ENCODE measurements around the gene HS2ST1.
"Not testable (repeated sequence)": the region's sequence is repeated elsewhere in the genome, so short reads cannot be mapped to it uniquely, and the experiment has no call there.

HS2ST1 gene

DNA sequence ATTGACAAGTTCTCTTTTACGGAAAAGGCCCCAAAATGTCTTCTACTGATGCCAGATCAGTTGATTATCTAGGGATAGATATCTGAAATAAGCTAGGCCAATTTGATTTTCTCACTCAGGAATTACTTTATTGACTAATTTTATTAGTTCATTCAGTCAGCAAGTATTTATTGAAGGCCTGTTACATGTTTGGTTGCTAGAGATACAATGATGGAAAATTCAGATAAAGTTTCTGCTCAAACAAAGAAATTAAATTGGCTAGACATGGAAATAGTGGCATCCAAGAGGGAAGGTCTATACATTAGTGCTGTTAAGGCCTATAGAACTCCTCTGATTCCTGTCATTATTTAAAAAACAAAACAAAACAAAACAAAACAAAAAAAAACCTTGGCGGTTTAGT is 56.5 kb downstream of the HS2ST1 start:
- DNase-seq (ENCODE audit: insufficient read length, low spot score): no peak
- FAIRE-seq: no peak
- no peak for TF ChIP-seq POLR2A (IDR thresholded peaks at IDR 0.05; ENCODE audit: low read depth, low read length)

DNA sequence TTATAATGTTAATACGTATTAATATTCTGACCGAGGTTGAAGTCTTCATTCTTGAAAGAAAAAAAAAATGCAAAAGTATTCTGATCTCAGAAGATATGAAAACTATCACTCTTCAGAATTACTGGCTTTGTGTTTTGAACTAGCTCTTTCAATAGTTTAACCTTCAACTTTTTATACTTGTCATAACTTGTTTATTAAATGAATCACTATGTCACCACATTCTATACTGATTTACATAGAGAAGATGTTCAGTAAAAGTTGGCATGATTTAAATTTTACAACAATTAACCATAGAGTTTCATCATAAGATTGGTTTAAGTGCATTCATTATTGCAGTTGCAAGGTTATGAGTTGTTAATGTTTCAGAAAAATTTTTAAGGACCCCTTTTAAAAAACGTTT is 57.3 kb downstream of the HS2ST1 start:
- peak; percentile 48 for FAIRE-seq
- DNase-seq (ENCODE audit: insufficient read length, low spot score): no peak
- no peak for TF ChIP-seq POLR2A (IDR thresholded peaks at IDR 0.05; ENCODE audit: low read depth, low read length)

DNA sequence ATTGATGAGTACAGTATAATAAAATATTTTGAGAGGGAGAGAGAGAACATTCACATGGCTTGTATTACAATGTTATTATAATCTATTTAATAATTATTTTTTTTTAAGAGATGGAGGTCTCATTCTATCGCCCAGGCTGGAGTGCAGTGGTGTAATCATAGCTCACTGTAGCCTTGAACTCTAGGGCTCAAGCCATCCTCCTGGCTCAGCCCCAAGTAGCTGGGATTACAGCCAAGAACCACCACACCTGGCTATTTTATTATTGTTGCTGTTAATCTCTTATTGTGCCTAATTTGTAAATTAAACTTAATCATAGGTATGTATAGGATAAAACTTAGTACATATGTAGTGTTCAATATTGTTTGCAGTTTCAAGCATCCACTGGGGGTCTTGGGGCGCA is 57.8 kb downstream of the HS2ST1 start:
- FAIRE-seq: no peak
- TF ChIP-seq POLR2A (IDR thresholded peaks at IDR 0.05; ENCODE audit: low read depth, low read length): no peak
- no peak for DNase-seq (ENCODE audit: insufficient read length, low spot score)

DNA sequence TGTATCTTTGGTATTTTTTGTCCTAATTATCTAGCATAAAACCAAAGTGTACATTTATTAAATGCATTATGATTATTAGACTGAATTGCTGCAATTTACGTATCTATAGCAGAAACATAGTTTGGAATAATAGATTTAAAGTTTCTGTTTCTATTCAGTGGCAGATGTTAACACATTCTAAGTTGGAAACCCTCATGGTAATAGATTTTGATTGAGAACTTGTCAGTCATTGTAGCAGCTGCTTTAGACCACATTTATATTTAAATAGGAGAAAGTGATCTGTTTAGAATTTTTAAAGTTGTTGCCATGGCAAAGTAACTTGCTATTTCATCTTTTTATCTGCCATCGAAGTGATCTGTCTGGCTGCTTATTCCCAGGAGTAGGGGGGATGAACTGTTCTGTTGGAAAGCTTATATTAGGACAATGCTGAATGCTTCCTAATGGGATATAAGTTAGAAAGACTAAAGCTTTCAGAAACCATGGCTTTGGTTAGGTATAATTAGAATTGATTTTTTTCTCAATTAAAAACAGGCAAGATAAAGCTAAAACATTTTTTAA is 61.6 kb downstream of the HS2ST1 start:
- DNase-seq (ENCODE audit: insufficient read length, low spot score): no peak
- TF ChIP-seq POLR2A (IDR thresholded peaks at IDR 0.05; ENCODE audit: low read depth, low read length): no peak
- no peak for FAIRE-seq

DNA sequence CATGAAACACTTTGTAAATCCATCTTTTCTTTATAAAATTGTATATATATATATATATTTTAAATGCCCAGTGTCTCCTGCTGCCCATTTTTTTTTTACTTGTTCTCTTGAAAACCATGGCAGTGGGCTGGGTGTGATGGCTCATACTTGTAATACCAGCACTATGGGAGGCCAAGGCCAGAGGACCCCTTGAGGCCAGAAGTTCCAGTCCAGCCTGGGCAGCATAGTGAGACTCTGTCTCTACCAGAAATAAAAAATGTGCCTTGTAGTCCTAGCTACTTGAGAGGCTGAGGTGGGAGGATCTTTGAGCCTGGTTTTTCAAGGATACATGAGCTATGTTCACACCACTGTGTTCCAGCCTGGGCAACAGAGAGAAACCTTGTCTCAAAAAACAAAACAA is 62.2 kb downstream of the HS2ST1 start:
- no peak for TF ChIP-seq POLR2A (IDR thresholded peaks at IDR 0.05; ENCODE audit: low read depth, low read length)
- FAIRE-seq: no peak
- DNase-seq (ENCODE audit: insufficient read length, low spot score): no peak

DNA sequence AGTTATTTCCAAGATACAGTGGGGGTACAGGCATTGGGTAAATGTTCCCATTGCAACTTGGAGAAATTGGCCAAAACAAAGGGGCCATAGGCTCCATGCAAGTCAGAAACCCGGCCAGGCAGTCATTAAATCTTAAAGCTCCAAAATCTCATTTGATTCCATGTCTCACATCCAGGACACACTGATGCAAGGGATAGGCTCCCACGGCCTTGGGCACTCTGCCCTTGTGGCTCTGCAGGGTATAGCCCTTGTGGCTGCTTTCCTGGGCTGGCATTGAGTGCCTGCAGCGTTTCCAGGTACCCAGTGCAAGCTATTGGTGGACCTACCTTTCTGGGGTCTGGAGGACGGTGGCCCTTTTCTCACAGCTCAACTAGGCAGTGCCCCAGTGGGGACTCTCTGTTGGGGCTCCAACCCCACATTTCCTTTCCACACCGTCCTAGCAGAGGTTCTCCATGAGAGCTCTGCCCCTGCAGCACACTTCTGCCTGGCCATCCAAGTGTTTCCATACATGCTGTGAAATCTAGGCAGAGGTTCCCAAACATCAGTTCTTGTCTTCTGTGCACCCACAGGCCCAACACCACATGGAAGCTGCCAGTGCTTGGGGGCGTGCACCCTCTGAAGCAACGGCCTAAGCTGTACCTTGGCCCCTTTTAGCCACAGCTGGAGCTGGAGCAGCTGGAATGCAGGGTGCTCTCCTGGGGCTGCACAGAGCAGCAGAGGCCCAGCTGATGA is 67.2 kb downstream of the HS2ST1 start:
- TF ChIP-seq POLR2A (IDR thresholded peaks at IDR 0.05; ENCODE audit: low read depth, low read length): no peak
- DNase-seq (ENCODE audit: insufficient read length, low spot score) (no peak), FAIRE-seq (no peak)

DNA sequence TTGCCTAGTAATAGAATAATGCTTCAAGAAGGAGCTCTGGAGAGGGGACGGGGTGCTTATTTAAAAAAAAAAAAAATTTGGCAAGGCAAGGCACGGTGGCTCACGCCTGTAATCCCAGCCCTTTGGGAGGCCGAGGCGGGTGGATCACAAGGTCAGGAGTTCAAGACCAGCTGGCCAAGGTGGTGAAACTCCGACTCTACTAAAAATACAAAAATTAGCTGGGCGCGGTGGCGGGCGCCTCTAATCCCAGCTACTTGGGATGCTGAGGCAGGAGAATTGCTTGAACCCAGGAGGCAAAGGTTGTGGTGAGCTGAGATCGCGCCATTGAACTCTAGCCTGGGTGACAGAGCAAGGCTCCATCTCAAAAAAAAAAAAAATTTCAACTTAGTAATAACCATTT is 69.2 kb downstream of the HS2ST1 start:
- not testable (repeated sequence) for FAIRE-seq

DNA sequence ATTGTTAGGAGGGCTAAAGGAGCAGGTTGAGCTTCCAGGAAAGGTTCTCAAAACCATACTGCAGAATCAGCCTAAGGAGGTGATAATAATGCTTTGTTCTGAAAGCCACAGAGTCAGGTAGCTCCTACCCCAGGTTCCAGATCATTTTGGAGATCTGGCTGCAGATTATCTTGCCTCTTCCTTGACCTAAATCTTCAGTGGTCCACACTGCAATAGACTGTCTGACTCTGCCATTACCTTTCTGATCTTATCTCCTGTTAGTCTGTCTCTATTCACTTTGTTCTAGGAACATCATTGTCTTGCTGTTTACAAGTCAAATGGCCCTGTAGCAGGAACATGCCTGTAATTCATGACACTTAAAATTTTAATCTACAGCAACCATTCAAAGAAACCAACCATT is 73.0 kb downstream of the HS2ST1 start:
- DNase-seq (ENCODE audit: insufficient read length, low spot score) (no peak), FAIRE-seq (peak; percentile 36)
- TF ChIP-seq POLR2A (IDR thresholded peaks at IDR 0.05; ENCODE audit: low read depth, low read length): no peak

More for the DNA sequence above, 69.2 kb downstream of the HS2ST1 start:
- DNase-seq (ENCODE audit: insufficient read length, low spot score): not testable (repeated sequence)

DNA sequence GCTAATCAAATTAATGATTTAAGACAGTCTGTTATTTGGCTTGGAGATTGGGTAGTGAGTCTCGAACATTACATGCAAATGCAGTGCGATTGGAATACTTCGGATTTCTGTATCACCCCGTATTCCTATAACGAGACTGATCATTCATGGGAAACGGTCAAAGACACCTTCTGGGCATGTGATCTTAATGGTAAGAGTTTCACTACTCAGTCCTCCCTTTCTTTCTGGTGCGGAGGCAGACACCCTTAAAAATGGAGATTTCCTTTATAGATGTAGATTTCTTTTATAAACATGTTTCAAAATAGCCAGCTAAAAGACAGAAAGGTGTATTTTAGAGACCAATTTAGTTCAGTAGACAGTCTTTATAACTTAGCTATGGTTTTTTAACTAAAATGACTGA is 74.4 kb downstream of the HS2ST1 start:
- FAIRE-seq: no peak
- no peak for DNase-seq (ENCODE audit: insufficient read length, low spot score)
- TF ChIP-seq POLR2A (IDR thresholded peaks at IDR 0.05; ENCODE audit: low read depth, low read length): no peak

DNA sequence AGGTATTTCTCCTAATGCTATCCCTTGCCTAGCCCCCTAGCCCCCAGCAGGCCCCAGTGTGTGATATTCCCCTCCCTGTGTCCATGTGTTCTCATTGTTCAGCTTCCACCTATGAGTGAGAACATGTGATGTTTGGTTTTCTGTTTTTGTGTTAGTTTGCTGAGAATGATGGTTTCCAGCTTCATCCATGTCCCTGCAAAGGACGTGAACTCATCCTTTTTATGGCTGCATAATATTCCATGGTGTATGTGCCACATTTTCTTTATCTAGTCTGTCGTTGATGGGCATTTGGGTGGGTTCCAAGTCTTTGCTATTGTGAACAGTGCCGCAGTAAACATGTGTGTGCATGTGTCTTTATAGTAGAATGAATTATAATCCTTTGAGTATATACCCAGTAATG is 75.3 kb downstream of the HS2ST1 start:
- DNase-seq (ENCODE audit: insufficient read length, low spot score); FAIRE-seq: not testable (repeated sequence)

DNA sequence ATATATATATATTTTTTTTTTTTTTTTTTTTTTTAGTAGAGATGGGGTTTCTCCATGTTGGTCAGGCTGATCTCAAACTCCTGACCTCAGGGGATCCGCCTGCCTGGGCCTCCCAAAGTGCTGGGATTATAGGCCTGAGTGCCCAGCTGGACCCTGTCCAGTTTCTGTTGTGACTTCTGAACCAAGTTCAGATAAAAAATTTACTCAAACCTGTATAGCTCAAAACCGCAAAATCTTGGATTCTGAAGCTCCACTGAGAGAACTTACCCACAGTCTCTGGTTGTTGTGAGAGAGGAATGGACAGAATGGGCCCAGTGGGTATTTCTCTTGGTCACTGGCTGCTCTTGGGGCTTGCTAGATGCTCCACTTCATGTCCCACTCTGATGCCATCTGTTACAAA is 76.4 kb downstream of the HS2ST1 start:
- DNase-seq (ENCODE audit: insufficient read length, low spot score) (no peak), FAIRE-seq (no peak)
- TF ChIP-seq POLR2A (IDR thresholded peaks at IDR 0.05; ENCODE audit: low read depth, low read length): no peak

DNA sequence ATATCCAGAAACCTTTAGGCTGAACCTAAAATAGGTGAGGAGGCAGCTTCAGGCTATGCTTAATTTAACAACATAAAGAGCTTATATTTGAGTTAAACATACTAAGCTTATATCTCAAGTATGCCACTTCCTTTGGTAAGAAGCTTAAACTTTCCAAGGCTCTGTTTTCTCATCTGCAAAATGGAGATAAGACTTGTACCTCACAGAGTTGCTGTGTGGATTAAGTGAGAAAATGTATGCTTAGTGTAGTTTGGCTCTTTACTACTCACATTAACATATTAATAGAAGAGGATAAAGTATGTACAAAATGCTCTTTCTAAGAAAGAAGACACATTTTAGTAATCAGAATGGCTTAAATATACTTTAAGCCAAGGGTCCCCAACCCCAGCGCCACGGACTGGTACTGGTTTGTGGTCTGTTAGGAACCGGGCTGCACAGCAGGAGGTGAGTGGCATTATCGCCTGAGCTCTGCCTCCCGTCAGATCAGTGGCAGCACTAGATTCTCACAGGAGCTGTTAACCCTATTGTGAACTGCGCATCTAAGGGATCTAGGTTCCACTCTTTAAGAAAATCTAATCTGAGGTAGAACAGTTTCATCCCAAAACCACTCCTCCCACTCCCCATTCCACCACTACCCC is 77.2 kb downstream of the HS2ST1 start:
- DNase-seq (ENCODE audit: insufficient read length, low spot score): no peak
- no peak for TF ChIP-seq POLR2A (IDR thresholded peaks at IDR 0.05; ENCODE audit: low read depth, low read length)
- no peak for FAIRE-seq

DNA sequence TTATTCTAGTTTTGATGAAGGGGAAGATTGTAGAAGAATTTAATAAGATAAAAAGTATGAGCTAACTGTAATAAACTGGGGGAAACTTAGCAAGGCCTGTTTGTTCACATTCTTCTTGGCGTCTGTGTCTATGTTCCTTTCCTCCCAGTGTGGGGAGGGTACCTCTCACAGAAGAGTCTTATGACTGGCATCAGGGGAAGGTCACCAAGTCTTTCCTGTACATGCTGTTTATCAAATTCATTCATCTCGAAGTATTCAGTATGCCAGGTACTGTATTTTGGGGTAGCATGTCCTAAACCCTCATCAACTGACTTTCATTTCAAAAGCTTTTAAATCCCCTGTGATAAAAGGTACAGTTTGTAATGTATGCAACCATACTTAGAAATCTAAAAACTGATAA is 78.4 kb downstream of the HS2ST1 start:
- FAIRE-seq: no peak
- no peak for DNase-seq (ENCODE audit: insufficient read length, low spot score)
- TF ChIP-seq POLR2A (IDR thresholded peaks at IDR 0.05; ENCODE audit: low read depth, low read length): no peak

DNA sequence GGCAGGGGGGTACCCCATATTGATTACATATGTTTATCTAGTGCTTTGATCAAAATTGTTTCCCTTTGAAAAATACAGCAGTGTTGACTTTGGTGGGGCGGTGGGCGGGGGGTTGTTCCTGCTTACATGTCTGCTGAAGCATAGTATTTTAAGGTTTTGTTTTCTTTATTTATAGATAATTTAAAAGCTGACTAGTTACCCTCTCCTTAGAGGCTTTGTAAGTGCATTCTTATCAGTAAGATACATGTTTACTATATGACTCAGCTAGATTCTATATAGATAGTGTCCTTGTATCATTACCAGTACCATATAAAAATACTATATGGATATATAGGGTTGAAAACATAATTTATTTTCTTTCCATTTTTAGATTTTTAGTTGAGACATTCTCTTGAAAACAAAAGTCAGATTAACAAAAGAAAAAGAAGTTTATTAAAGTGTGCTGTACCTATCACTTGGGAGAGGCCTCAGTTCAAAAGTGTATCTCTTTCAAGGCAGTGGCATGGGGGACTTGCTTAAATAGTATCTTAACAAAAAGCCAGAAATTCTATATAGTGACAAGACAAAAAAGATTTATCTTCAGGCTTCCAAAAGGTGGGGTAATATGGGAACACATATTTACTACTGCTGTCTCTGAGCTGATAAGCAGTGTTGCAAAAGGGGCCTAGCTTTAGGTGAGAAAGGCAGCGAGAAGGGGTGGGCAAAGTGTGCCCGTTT is 79.0 kb downstream of the HS2ST1 start:
- FAIRE-seq: no peak
- no peak for DNase-seq (ENCODE audit: insufficient read length, low spot score)
- TF ChIP-seq POLR2A (IDR thresholded peaks at IDR 0.05; ENCODE audit: low read depth, low read length): no peak
